HG02588 (cell line): Measurements from ENCODE around the gene MORC1.

Source experiments
- ATAC-seq: cut with Tn5 transposase; IDR thresholded peaks from one replicate; pipeline ENCODE4 v1.9.1; 2021; ENCODE audit warnings: mild to moderate bottlenecking, moderate library complexity; ENCODE audit not compliant: unreplicated experiment

MORC1 gene

GRCh38 chr3:109035082-109035481 is 82.9 kb downstream of the MORC1 start:
- no peak for ATAC-seq

- ATAC-seq, result no peak
Measured at GRCh38 chr3:109033000-109033660, 84.8 kb downstream of the MORC1 start.

GRCh38 chr3:109028753-109029152 is 89.2 kb downstream of the MORC1 start:
- no peak for ATAC-seq

- no peak for ATAC-seq
Measured at GRCh38 chr3:109026821-109027220, 91.1 kb downstream of the MORC1 start.

- ATAC-seq, result no peak
Measured at GRCh38 chr3:109025896-109026295, 92.0 kb downstream of the MORC1 start.

- peak; percentile 62 for ATAC-seq
Measured at GRCh38 chr3:109023656-109024254, 94.2 kb downstream of the MORC1 start.

GRCh38 chr3:109023167-109023566 is 94.8 kb downstream of the MORC1 start:
- ATAC-seq, result no peak

GRCh38 chr3:109021556-109021955 is 96.4 kb downstream of the MORC1 start:
- no peak for ATAC-seq

- ATAC-seq, result no peak
Measured at GRCh38 chr3:109018828-109019227, 99.1 kb downstream of the MORC1 start.

GRCh38 chr3:109005443-109005842 is 112.5 kb downstream of the MORC1 start:
- no peak for ATAC-seq

GRCh38 chr3:108998436-108998835 is 119.5 kb downstream of the MORC1 start:
- no peak for ATAC-seq

- no peak for ATAC-seq
Measured at GRCh38 chr3:108985844-108986243, 132.1 kb downstream of the MORC1 start.

GRCh38 chr3:108983051-108983450 is 134.9 kb downstream of the MORC1 start:
- no peak for ATAC-seq

GRCh38 chr3:108976058-108976457 is 141.9 kb downstream of the MORC1 start:
- ATAC-seq, result no peak

- no peak for ATAC-seq
Measured at GRCh38 chr3:108973019-108973418, 144.9 kb downstream of the MORC1 start.

GRCh38 chr3:108972482-108972881 is 145.5 kb downstream of the MORC1 start:
- no peak for ATAC-seq

- no peak for ATAC-seq
Measured at GRCh38 chr3:108970561-108970960, 147.4 kb downstream of the MORC1 start.

GRCh38 chr3:108966773-108967172 is 151.2 kb downstream of the MORC1 start:
- ATAC-seq, result no peak

GRCh38 chr3:108959017-108959416 is 158.9 kb downstream of the MORC1 start:
- ATAC-seq, result no peak

GRCh38 chr3:108953700-108954099 is 164.2 kb downstream of the MORC1 start, which contains the start of gene GUCA1C:
Gene GUCA1C, minus strand, starts transcription at chr3:108953879. Its CDS starts 117 bp downstream, at chr3:108953762.
- ATAC-seq, result no peak

- no peak for ATAC-seq
Measured at GRCh38 chr3:108953210-108953609, 164.7 kb downstream of the MORC1 start.

- ATAC-seq, result no peak
Measured at GRCh38 chr3:108951820-108952501, 166.0 kb downstream of the MORC1 start.
